ENCODE data around the gene GBP2. TPM values are rescaled to one million over a fixed set of nuclear protein-coding genes. Genes with fewer than 3 reads are reported as not detected.

The GBP2 gene
- total RNA-seq, 4 donors from 2014 or later = 13.7 to 77.5 (median 56.1) TPM

DNA sequence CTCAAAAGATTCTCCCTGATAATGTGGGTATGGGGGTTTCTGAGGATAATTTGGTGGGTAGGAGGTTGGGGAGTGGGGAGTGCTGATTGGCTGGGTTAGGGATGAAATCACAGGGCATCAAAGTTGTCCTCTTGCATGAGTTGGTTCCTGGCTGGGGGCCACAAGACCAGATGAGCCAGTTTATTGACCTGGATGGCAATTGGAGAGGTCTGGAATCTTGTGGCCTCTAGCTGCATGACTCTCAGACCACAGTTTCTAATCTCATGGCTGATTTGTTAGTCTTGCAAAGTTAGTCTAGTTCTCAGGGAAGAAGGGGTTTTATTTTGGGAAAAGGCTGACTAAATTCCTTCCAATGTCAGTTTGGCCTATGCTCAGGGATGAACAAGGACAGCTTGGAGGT, 57.6 kb downstream of the GBP2 start:
- Histone ChIP-seq H3K27ac (peak overlapping the region in 1 of 4 donors; percentile 0), H3K27me3 (no peaks in the 10 kb centered on the region), H3K9me3 (no peaks in the 10 kb centered on the region), H3K4me3 (no peak overlapping the region), H3K4me1 (peaks cover 0 to 18% (median 2%) of the 10 kb centered on the region in 4 donors), H3K36me3 (no peaks in the 10 kb centered on the region)
- no peak for DNase-seq
- in situ Hi-C loops (cut with MboI; ENCODE audit: low pct_ligation_motif_present in 1 of 4, low pct_unique_long_range_greater_than_20kb in 1 of 4, low sequenced_read_pairs in 3 of 4) (no loop called here), intact Hi-C loops (cut with DNase I; ENCODE audit: low total_unique reads) (no loop called here)
- TF ChIP-seq POLR2A (IDR thresholded peaks at IDR 0.05) = no peak
- TF ChIP-seq EP300 (IDR thresholded peaks at IDR 0.05; ENCODE audit: low read depth) = no peak
- no peak for TF ChIP-seq POLR2AphosphoS5 (IDR thresholded peaks at IDR 0.05)
- TF ChIP-seq CTCF (IDR thresholded peaks at IDR 0.05) = no peak

DNA sequence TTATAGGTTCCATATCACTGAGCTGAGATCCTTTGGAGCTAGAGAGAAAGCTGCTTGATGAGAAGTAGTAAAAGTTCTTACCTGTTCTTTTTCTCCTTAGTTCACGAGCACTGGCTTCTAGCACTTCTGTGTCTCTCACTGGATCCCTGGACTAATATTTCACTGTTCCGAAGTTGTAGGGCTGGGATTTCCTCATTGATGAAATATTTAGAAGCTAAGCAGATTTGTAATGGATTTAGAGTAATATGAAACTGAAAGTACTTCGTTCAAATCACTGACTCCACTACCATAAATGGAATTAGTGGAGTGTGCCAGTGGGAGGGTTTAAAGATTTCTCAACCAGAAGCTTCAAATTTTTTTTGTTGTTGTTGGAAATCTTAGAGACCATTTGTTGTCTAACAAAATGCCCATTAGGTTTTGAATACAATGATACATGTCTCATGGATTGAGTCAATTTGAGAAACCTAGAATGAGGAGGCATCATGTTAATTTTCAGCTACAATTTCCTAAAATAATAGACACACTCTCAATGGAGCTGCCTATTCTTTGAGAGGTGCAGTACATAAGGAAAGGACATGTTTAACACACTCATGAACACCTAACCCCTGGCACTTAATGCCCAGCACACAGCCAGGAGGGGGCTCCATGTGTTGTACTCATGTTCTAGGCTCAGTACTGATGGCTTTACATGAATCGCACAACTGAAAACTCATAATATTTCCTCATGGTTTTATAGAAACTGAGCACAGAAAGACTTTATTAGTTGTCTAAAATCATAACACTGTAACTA, 60.6 kb downstream of the GBP2 start, which contains the start of gene GBP1:
Gene GBP1 (minus strand): TSS at position 130 of the 790 bp plus-strand sequence. CDS start 1,974 bp downstream, outside the sequence.
- no peaks in the 10 kb centered on the region for H3K9me3 ChIP-seq
- peak within 1 kb of the TSS; percentile 25 to 58 (median 42) for H3K4me3 ChIP-seq
- in situ Hi-C loops (cut with MboI; ENCODE audit: low pct_ligation_motif_present in 1 of 4, low pct_unique_long_range_greater_than_20kb in 1 of 4, low sequenced_read_pairs in 3 of 4) (no loop called here), intact Hi-C loops (cut with DNase I; ENCODE audit: low total_unique reads) (no loop called here)
- peak within 1 kb of the TSS; percentile 79 to 87 (median 86) for H3K27ac ChIP-seq
- no peaks in the 10 kb centered on the region for H3K36me3 ChIP-seq
- TF ChIP-seq POLR2AphosphoS5 (IDR thresholded peaks at IDR 0.05) (peak; percentile 46 to 67 (median 59)), CTCF (IDR thresholded peaks at IDR 0.05) (no peak), POLR2A (IDR thresholded peaks at IDR 0.05) (peak; percentile 50), EP300 (IDR thresholded peaks at IDR 0.05; ENCODE audit: low read depth) (no peak)
- no peaks in the 10 kb centered on the region for H3K27me3 ChIP-seq
- peaks cover 0 to 45% (median 5%) of the 10 kb centered on the region in 4 donors for H3K4me1 ChIP-seq
- DNase-seq = no peak
- 13 to 16% methylated on average over 4 of the region's 4 CpGs for WGBS, 2 donors (ENCODE audit: low coverage in 1 of 2)

DNA sequence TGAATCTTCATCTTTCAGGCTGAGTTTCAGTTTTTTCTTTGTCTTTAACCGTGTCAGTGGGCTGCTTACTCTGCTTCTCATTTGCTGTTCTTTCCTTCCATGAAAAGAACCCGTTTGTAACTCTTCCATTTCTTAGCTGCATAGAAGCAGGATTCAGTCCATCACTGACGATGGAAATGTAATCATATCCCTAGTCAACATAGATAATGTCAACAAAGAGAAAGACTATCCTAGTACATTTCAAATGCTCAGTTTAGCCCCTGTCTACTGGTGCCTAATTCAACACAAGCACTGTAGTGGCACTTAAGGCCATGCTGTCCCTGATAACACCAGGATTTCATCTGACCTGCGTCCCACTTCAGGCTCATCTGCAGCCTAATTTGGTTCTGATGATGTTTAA, 61.3 kb downstream of the GBP2 start:
- H3K36me3 ChIP-seq = no peaks in the 10 kb centered on the region
- no peaks in the 10 kb centered on the region for H3K9me3 ChIP-seq
- no peaks in the 10 kb centered on the region for H3K27me3 ChIP-seq
- WGBS, 2 donors (ENCODE audit: low coverage in 1 of 2) = 0 to 2% methylated on average over 4 of the region's 4 CpGs
- no peak for TF ChIP-seq POLR2A (IDR thresholded peaks at IDR 0.05)
- no peak for TF ChIP-seq CTCF (IDR thresholded peaks at IDR 0.05)
- no peak for TF ChIP-seq POLR2AphosphoS5 (IDR thresholded peaks at IDR 0.05)
- no peak for DNase-seq
- peak overlapping the region; percentile 25 to 58 (median 42) for H3K4me3 ChIP-seq
- peaks cover 0 to 46% (median 5%) of the 10 kb centered on the region in 4 donors for H3K4me1 ChIP-seq
- H3K27ac ChIP-seq = peak overlapping the region; percentile 79 to 87 (median 86)
- in situ Hi-C loops (cut with MboI; ENCODE audit: low pct_ligation_motif_present in 1 of 4, low pct_unique_long_range_greater_than_20kb in 1 of 4, low sequenced_read_pairs in 3 of 4) = no loop called here
- intact Hi-C loops (cut with DNase I; ENCODE audit: low total_unique reads) = no loop called here

GRCh38 chr1:89063094-89063493, 62.8 kb downstream of the GBP2 start:
- H3K27ac ChIP-seq = peak overlapping the region; percentile 79 to 87 (median 86)
- in situ Hi-C loops (cut with MboI; ENCODE audit: low pct_ligation_motif_present in 1 of 4, low pct_unique_long_range_greater_than_20kb in 1 of 4, low sequenced_read_pairs in 3 of 4) (no loop called here), intact Hi-C loops (cut with DNase I; ENCODE audit: low total_unique reads) (no loop called here)
- peaks cover 0 to 11% (median 5%) of the 10 kb centered on the region in 4 donors for H3K36me3 ChIP-seq
- no peaks in the 10 kb centered on the region for H3K9me3 ChIP-seq
- TF ChIP-seq CTCF (IDR thresholded peaks at IDR 0.05) = no peak
- no peak for TF ChIP-seq EP300 (IDR thresholded peaks at IDR 0.05; ENCODE audit: low read depth)
- TF ChIP-seq POLR2A (IDR thresholded peaks at IDR 0.05) = no peak
- no peak for TF ChIP-seq POLR2AphosphoS5 (IDR thresholded peaks at IDR 0.05)
- H3K4me1 ChIP-seq = peaks cover 0 to 44% (median 5%) of the 10 kb centered on the region in 4 donors
- WGBS, 2 donors (ENCODE audit: low coverage in 1 of 2) = 81 to 88% methylated on average over 3 of the region's 3 CpGs
- H3K4me3 ChIP-seq = peak overlapping the region in 1 of 4 donors; percentile 58
- DNase-seq = no peak
- no peaks in the 10 kb centered on the region for H3K27me3 ChIP-seq

Data from transverse colon (tissue), 4 donors.